HUES48 (cell line): ENCODE data around the gene LIPC.

Source experiments
- H3K27ac ChIP-seq: one replicate; pipeline ENCODE4 v1.7.0; 2013; ENCODE audit warnings: low read depth, low read length, inconsistent platforms
- H3K27me3 ChIP-seq: 2 replicates; pipeline ENCODE4 v1.6.1; 2013; ENCODE audit warnings: mild to moderate bottlenecking, low read length; ENCODE audit not compliant: control insufficient read depth, insufficient read depth
- H3K36me3 ChIP-seq: 2 replicates; pipeline ENCODE4 v1.6.1; 2013; ENCODE audit warnings: low read length; ENCODE audit not compliant: control insufficient read depth, insufficient read depth
- H3K4me1 ChIP-seq: 2 replicates; pipeline ENCODE4 v1.6.1; 2013; ENCODE audit warnings: mild to moderate bottlenecking, low read length; ENCODE audit not compliant: control insufficient read depth, insufficient read depth
- H3K4me3 ChIP-seq: 2 replicates; pipeline ENCODE4 v1.5.1; 2013; ENCODE audit warnings: mild to moderate bottlenecking, low read depth, low read length
- H3K9ac ChIP-seq: 2 replicates; pipeline ENCODE4 v1.6.1; 2013; ENCODE audit warnings: mild to moderate bottlenecking, low read depth, low read length, moderate library complexity
- H3K9me3 ChIP-seq: 2 replicates; pipeline ENCODE4 v1.6.1; 2013; ENCODE audit warnings: low read length; ENCODE audit not compliant: control insufficient read depth, insufficient read depth

Gene LIPC

DNA sequence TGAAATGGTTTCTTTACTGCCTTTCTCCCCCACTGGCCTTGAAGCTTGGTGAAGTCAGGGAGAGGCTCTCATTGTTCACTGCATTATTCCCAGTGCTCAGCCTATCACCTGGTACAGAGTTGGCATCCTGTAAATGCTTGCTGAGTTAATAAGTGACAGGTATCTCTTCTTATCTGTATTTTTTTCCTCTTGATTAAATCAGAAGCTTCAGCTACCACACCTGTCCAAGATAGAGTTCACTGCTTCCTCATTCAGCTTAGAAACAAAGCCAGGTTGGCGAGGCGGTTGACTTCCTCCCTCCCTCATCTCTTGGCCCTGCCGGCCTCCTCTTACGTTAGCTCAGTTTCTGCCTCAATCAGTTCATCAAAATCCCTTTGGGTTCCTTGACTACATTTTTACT lies 142.8 kb downstream of the LIPC start:
- H3K36me3 ChIP-seq, result no peaks in the 10 kb centered on the region
- no peaks in the 10 kb centered on the region for H3K27me3 ChIP-seq
- no peak overlapping the region for H3K4me3 ChIP-seq
- no peaks in the 10 kb centered on the region for H3K4me1 ChIP-seq
- no peak overlapping the region for H3K9ac ChIP-seq
- H3K9me3 ChIP-seq, result no peaks in the 10 kb centered on the region
- H3K27ac ChIP-seq, result no peak overlapping the region

GRCh38 chr15:58575045-58575786 lies 143.4 kb downstream of the LIPC start:
- Histone ChIP-seq H3K36me3 (no peaks in the 10 kb centered on the region), H3K4me3 (no peak overlapping the region), H3K27ac (no peak overlapping the region), H3K27me3 (no peaks in the 10 kb centered on the region), H3K9me3 (no peaks in the 10 kb centered on the region), H3K4me1 (no peaks in the 10 kb centered on the region), H3K9ac (no peak overlapping the region)

DNA sequence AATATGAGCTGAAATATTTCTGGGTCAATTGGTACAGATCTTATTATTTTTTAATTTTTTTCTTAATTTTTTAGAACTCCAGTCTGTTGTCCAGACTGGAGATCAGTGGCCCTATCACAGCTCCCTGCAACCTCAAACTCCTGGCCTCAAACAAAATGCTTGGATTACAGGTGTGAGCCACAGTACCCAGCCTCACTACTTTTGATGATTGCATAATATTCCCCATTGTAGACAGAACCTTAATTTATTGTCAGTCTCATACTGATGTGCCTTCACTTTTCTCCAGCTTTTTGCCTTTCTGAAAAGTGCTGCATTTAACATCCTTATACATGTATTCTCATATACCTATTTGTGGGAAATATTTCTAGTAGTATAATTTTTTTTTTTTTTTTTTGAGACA lies 144.9 kb downstream of the LIPC start:
- Histone ChIP-seq H3K4me1 (no peaks in the 10 kb centered on the region), H3K27me3 (no peaks in the 10 kb centered on the region), H3K9me3 (no peaks in the 10 kb centered on the region), H3K9ac (no peak overlapping the region), H3K4me3 (no peak overlapping the region), H3K27ac (no peak overlapping the region), H3K36me3 (no peaks in the 10 kb centered on the region)

- Histone ChIP-seq H3K4me3 (no peak overlapping the region), H3K27ac (no peak overlapping the region), H3K9ac (no peak overlapping the region), H3K4me1 (no peaks in the 10 kb centered on the region), H3K36me3 (no peaks in the 10 kb centered on the region), H3K27me3 (no peaks in the 10 kb centered on the region), H3K9me3 (0 out of 2 replicates have a peak, but pooled peaks cover 3% of the 10 kb centered on the region)
These were observed 150.4 kb downstream of the LIPC start for GRCh38 chr15:58582160-58582559.

- Histone ChIP-seq H3K4me1 (no peaks in the 10 kb centered on the region), H3K27me3 (no peaks in the 10 kb centered on the region), H3K27ac (no peak overlapping the region), H3K4me3 (no peak overlapping the region), H3K9me3 (0 out of 2 replicates have a peak, but pooled peaks cover 3% of the 10 kb centered on the region), H3K36me3 (no peaks in the 10 kb centered on the region), H3K9ac (no peak overlapping the region)
These were observed 151.5 kb downstream of the LIPC start for GRCh38 chr15:58583171-58583908.

DNA sequence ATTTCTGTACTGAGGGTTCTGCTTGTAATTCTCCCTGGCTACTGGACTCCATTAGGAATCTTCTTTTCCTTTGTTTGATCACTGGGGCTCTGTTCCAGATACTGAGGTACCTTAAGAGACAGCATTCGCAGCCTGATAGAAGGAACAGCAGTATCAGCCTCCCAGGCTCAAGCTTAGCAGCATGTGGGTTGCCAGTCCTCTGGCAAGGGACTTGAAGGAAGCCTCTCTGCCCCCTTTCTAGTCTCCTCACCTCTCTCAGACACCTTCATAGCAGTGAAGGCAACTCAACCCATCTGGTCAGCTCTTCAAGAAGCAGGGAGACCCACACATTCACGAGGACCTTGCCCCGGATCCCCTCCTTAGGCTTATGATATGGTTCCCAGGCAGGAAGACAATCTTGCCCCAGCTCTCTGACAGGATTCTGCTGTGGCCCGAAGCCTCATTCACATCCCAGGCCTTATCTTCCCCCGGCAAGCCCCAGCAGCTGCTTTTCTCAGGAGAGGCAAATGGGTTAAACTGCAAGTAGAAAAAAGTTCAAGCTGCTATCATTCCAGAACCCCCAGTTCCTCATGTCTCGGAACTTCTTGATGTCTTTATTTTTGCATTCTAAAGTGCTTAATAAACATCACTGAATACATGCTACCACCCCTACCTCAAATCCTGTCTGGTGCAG lies 153.1 kb downstream of the LIPC start:
- no peak overlapping the region for H3K27ac ChIP-seq
- no peaks in the 10 kb centered on the region for H3K4me1 ChIP-seq
- no peak overlapping the region for H3K9ac ChIP-seq
- no peaks in the 10 kb centered on the region for H3K36me3 ChIP-seq
- no peaks in the 10 kb centered on the region for H3K27me3 ChIP-seq
- 0 out of 2 replicates have a peak, but pooled peaks cover 3% of the 10 kb centered on the region for H3K9me3 ChIP-seq
- no peak overlapping the region for H3K4me3 ChIP-seq

DNA sequence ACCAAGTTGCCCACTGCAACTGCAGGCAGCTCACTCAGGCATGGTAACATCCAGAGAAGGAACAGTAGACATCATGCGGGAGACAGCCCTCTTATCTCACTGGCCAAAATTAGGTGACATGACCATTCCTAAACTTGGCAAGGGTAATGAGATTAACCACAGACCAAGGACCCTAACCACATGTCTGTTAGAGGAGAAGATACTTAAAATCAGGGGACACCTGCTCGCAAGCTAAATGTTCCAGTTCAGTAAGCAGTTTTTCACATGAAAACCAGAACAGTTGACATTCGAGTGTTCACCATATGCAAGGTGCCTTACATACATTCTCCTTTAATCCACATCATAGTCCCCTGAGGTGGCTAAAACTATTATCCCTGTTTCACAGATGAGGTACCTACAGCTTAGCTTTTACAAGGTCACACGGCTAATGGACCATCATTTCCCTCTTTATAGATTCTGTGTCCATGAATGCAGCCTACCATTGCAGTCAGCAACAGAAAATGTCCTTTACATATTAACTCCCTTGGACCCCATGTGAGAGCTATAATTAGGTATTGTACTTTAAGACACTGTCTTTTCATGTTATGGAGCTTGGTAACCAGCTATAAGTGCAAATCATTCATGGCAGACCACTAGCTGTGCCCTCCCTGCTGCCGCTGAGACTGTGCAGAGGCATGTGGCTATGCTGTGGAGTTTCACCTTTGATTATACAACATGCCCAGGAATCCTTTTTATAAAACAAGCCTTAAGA lies 154.1 kb downstream of the LIPC start:
- Histone ChIP-seq H3K36me3 (no peaks in the 10 kb centered on the region), H3K4me3 (no peak overlapping the region), H3K4me1 (no peaks in the 10 kb centered on the region), H3K9me3 (0 out of 2 replicates have a peak, but pooled peaks cover 3% of the 10 kb centered on the region), H3K27me3 (no peaks in the 10 kb centered on the region), H3K9ac (no peak overlapping the region), H3K27ac (no peak overlapping the region)

DNA sequence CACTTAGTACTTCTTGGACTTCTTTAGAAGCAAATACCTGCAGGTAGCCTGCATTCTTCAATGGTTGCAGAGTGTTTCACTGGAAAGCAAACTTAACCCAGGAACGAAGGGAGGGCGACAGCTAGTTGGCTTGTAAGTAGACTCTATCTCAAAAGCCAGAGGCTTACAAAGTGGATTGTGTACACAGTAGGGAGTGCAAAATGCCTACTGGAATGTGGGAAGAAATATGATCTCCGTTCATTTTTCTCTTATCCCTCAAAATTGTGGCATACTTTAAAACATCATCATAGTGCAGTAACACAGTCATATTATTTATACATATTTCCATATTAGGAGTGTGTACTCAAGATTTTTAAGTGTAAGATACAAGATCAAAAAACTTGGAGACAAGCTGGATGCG lies 155.7 kb downstream of the LIPC start:
- no peaks in the 10 kb centered on the region for H3K4me1 ChIP-seq
- H3K27ac ChIP-seq, result no peak overlapping the region

DNA sequence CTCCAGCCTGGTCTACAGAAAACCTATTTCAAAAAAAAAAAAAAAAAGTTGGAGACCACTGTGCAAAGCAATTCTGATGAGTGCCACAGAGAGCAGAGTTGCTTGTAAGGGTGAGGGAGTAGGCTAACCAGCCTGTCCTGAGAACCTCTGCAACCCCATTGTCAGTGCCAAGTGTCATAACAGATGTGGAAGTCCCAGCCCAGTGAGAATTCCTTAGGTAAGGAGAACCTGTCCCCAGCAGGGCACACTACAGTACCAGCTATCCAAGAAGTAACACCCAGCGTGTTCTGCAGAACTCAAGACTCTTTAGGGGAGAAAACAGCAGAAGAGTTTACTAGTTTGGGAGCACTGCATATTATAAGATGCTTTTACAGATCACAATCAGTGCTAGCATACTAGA lies 156.3 kb downstream of the LIPC start:
- H3K4me3 ChIP-seq, result no peak overlapping the region
- no peaks in the 10 kb centered on the region for H3K4me1 ChIP-seq
- H3K27ac ChIP-seq, result no peak overlapping the region
- H3K27me3 ChIP-seq, result no peaks in the 10 kb centered on the region
- no peaks in the 10 kb centered on the region for H3K36me3 ChIP-seq
- H3K9me3 ChIP-seq, result 0 out of 2 replicates have a peak, but pooled peaks cover 2% of the 10 kb centered on the region
- no peak overlapping the region for H3K9ac ChIP-seq

More for the DNA sequence above, 155.7 kb downstream of the LIPC start:
- no peak overlapping the region for H3K9ac ChIP-seq
- no peaks in the 10 kb centered on the region for H3K36me3 ChIP-seq
- H3K9me3 ChIP-seq, result 0 out of 2 replicates have a peak, but pooled peaks cover 3% of the 10 kb centered on the region
- no peak overlapping the region for H3K4me3 ChIP-seq
- no peaks in the 10 kb centered on the region for H3K27me3 ChIP-seq

DNA sequence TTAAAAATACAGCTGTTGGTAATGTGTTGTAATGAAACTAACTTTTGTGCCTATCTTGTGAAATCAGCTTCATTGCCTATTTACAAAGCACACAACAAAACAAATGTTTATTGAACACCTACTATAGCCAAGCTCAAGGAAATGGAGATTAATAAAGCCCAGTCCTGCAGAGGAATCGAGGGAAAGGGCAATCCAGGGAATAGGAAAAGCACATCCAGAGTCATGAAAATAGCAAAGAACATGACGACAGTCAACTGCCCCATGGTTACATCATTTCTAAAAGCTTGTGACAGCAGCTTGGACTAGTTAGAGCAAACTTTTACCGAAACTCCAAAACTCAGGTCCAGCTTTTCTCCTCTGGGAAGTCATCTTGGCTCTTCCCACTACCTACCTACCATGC lies 157.3 kb downstream of the LIPC start:
- Histone ChIP-seq H3K9me3 (no peaks in the 10 kb centered on the region), H3K4me3 (no peak overlapping the region), H3K27me3 (no peaks in the 10 kb centered on the region), H3K9ac (no peak overlapping the region), H3K36me3 (0 out of 2 replicates have a peak, but pooled peaks cover 3% of the 10 kb centered on the region), H3K27ac (no peak overlapping the region), H3K4me1 (no peaks in the 10 kb centered on the region)
